A673 (cell line): ENCODE data around the gene ALDH7A1. TPM values are rescaled to one million over a fixed set of nuclear protein-coding genes. Genes with fewer than 3 reads are reported as not detected.

Source experiments
- total RNA-seq: library from RNA; stranded (reverse); gene quantifications from 2 replicates; pipeline ENCODE4 v1.2.3, GENCODE V29; 2021

The ALDH7A1 gene
- total RNA-seq, 1 experiment from 2014 or later: 95.2 TPM

Other genes with a start within 250 kb of the ALDH7A1 start
- 2.1 and 2.6 TPM in 2 replicates for gene GRAMD2B, start 171.8 kb downstream of the ALDH7A1 start, total RNA-seq
- 71.3 and 73.1 TPM in 2 replicates for gene PHAX, start 5.7 kb upstream of the ALDH7A1 start, total RNA-seq
- 267 and 269 TPM in 2 replicates for gene LMNB1, start 181.9 kb upstream of the ALDH7A1 start, total RNA-seq